ENCODE measurements around the gene PHLDB2. TPM values are rescaled to one million over a fixed set of nuclear protein-coding genes. Genes with fewer than 3 reads are reported as not detected.
A peak's percentile ranks its signal among the peaks of the same experiment; 100 is the strongest.

The PHLDB2 gene
- polyA plus RNA-seq, 2 of the 4 experiments (the other 2 are of a cell fraction), result 39.5 to 50.6 TPM

DNA sequence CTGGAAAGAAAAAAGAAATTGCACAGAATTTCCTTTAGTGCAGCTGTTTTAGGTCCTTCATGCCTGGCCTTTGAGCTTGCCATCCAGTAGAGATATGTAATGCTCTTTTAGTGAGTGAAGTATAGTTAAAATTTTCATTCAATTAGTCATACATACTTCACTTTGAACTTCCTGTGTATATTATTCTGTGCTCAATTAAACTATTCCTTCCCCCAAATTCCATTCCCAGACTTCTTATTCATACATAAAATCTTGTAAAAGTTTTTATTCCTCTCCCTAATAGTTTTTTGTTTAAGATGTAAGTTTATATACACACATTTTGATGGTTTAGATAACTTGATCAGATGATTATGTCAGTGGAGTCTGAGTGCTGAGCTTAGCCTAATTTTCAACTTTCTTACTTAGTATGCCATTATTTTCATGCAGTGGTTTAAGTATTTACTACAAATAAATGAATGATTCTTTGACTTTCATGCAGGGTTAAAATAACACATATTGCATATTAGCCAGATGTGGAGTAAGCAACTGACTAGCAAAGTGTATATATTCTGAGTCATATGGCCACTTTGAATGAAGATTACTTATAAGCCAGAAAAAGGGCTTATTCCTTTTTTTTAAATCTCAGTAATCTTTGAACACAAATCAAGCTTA lies 77.3 kb downstream of the PHLDB2 start (continued):
- TF ChIP-seq BCL3 (IDR thresholded peaks at IDR 0.05) (0 out of 3 replicates have a peak, but pooled peaks have one; percentile 19), RFX5 (IDR thresholded peaks at IDR 0.05) (no peak), EP300 (IDR thresholded peaks at IDR 0.05) (peak; percentile 39 to 44; a peak in 2 of 5 replicates), CEBPB (IDR thresholded peaks at IDR 0.05) (peak in 1 of 2 experiments; percentile 11; a peak in 1 of 4 replicates), PHF8 (IDR thresholded peaks at IDR 0.05; ENCODE audit: borderline replicate concordance, low read depth) (no peak), HOXB13 (CRISPR knock-in tag; IDR thresholded peaks at IDR 0.05; ENCODE audit: low read depth) (no peak), JUNB (IDR thresholded peaks at IDR 0.05) (peak; percentile 75), KDM1A (IDR thresholded peaks at IDR 0.05; ENCODE audit: low read depth) (no peak)

- no peaks in the 10 kb centered on the region for H3K9me3 ChIP-seq
- no peak overlapping the region for H3K4me3 ChIP-seq
- TF ChIP-seq MAX (IDR thresholded peaks at IDR 0.05) (no peak), FOSL2 (IDR thresholded peaks at IDR 0.05) (no peak), FOSL2 (CRISPR knock-in tag; IDR thresholded peaks at IDR 0.05) (peak; percentile 51)
- FAIRE-seq (peak; percentile 67), ATAC-seq (no peak), DNase-seq (ENCODE audit: low read depth in 1 of 2, low spot score in 1 of 2) (no peak)
- POLR2A ChIA-PET, result interaction anchor here (1.1 to 1.8 kb wide), 4 partner anchors 17 to 42 kb away, joined by 4 to 11 read pairs (median 4); partner anchors contain the start of gene ABHD10
- H3K27ac ChIP-seq, result peak overlapping the region; percentile 58 to 85
- WGBS (ENCODE audit: missing lambda C conversion rate), result 80% methylated on average over 1 of the region's 1 CpG
- H3K4me2 ChIP-seq, result peak overlapping the region; percentile 57
- H3K4me1 ChIP-seq, result peaks cover 49% of the 10 kb centered on the region
- CTCF ChIA-PET, result interaction anchor here (0.8 to 3.0 kb wide), 4 partner anchors 30 to 220 kb away, joined by 3 to 14 read pairs (median 5); no protein-coding TSS in a partner anchor
Measured at GRCh38 chr3:111936967-111937366, 77.9 kb downstream of the PHLDB2 start.

DNA sequence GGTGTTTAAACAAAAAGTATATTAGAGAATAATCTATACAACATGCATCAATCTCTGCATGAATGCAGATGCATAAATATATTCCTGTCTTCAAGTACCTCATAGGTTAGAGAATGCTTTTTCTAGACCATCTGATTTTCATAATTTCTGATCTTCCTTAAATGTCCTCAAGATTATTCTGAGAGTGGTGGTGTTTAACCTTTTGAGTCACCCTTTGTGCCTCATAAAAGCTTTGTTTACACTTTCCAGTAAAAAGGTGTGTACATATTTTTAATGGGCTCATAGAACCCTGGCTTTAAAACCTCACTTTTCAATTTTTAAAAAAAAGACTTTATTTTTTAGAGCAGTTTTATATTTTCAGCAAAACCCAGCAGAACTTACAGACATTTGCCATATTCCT lies 78.8 kb downstream of the PHLDB2 start:
- DNase-seq (ENCODE audit: low read depth in 1 of 2, low spot score in 1 of 2), result no peak
- H3K27ac ChIP-seq, result peak overlapping the region; percentile 15 to 85; a peak in 4 of 6 replicates
- no peak for FAIRE-seq
- TF ChIP-seq, protein P1, sequence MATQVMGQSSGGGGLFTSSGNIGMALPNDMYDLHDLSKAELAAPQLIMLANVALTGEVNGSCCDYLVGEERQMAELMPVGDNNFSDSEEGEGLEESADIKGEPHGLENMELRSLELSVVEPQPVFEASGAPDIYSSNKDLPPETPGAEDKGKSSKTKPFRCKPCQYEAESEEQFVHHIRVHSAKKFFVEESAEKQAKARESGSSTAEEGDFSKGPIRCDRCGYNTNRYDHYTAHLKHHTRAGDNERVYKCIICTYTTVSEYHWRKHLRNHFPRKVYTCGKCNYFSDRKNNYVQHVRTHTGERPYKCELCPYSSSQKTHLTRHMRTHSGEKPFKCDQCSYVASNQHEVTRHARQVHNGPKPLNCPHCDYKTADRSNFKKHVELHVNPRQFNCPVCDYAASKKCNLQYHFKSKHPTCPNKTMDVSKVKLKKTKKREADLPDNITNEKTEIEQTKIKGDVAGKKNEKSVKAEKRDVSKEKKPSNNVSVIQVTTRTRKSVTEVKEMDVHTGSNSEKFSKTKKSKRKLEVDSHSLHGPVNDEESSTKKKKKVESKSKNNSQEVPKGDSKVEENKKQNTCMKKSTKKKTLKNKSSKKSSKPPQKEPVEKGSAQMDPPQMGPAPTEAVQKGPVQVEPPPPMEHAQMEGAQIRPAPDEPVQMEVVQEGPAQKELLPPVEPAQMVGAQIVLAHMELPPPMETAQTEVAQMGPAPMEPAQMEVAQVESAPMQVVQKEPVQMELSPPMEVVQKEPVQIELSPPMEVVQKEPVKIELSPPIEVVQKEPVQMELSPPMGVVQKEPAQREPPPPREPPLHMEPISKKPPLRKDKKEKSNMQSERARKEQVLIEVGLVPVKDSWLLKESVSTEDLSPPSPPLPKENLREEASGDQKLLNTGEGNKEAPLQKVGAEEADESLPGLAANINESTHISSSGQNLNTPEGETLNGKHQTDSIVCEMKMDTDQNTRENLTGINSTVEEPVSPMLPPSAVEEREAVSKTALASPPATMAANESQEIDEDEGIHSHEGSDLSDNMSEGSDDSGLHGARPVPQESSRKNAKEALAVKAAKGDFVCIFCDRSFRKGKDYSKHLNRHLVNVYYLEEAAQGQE (IDR thresholded peaks at IDR 0.05), result no peak
- TF ChIP-seq ZNF302 (CRISPR knock-in tag; IDR thresholded peaks at IDR 0.05) (no peak), FOSB (CRISPR knock-in tag; IDR thresholded peaks at IDR 0.05) (no peak), HOXB13 (CRISPR knock-in tag; IDR thresholded peaks at IDR 0.05; ENCODE audit: low read depth) (no peak), JUN (IDR thresholded peaks at IDR 0.05) (no peak), ESRRA (IDR thresholded peaks at IDR 0.05; ENCODE audit: borderline replicate concordance, low read length) (no peak), FOXS1 (CRISPR knock-in tag; IDR thresholded peaks at IDR 0.05) (no peak), POLR2AphosphoS2 (conservative IDR thresholded peaks at IDR 0.05; ENCODE audit: low read length) (no peak), SREBF2 (IDR thresholded peaks at IDR 0.05) (no peak), GATA3 (IDR thresholded peaks at IDR 0.05; ENCODE audit: borderline replicate concordance) (no peak), RCOR1 (IDR thresholded peaks at IDR 0.05; ENCODE audit: low read depth, low read length) (no peak), KDM1A (IDR thresholded peaks at IDR 0.05; ENCODE audit: low read depth) (no peak), ZC3H11A (IDR thresholded peaks at IDR 0.05) (no peak)
- TF ChIP-seq, protein P2, sequence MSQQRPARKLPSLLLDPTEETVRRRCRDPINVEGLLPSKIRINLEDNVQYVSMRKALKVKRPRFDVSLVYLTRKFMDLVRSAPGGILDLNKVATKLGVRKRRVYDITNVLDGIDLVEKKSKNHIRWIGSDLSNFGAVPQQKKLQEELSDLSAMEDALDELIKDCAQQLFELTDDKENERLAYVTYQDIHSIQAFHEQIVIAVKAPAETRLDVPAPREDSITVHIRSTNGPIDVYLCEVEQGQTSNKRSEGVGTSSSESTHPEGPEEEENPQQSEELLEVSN (IDR thresholded peaks at IDR 0.05; ENCODE audit: borderline replicate concordance, low read depth), result no peak
- TF ChIP-seq, protein P3, sequence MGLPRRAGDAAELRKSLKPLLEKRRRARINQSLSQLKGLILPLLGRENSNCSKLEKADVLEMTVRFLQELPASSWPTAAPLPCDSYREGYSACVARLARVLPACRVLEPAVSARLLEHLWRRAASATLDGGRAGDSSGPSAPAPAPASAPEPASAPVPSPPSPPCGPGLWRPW (IDR thresholded peaks at IDR 0.05), result no peak
- TF ChIP-seq, protein P4, sequence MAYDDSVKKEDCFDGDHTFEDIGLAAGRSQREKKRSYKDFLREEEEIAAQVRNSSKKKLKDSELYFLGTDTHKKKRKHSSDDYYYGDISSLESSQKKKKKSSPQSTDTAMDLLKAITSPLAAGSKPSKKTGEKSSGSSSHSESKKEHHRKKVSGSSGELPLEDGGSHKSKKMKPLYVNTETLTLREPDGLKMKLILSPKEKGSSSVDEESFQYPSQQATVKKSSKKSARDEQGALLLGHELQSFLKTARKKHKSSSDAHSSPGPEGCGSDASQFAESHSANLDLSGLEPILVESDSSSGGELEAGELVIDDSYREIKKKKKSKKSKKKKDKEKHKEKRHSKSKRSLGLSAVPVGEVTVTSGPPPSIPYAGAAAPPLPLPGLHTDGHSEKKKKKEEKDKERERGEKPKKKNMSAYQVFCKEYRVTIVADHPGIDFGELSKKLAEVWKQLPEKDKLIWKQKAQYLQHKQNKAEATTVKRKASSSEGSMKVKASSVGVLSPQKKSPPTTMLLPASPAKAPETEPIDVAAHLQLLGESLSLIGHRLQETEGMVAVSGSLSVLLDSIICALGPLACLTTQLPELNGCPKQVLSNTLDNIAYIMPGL (CRISPR knock-in tag; IDR thresholded peaks at IDR 0.05; ENCODE audit: borderline replicate concordance), result no peak
- ChIA-PET CTCF (interaction anchor here (1.8 to 3.0 kb wide), 2 partner anchors 30 to 221 kb away, joined by 7 to 14 read pairs; no protein-coding TSS in a partner anchor), POLR2A (no interaction called here)
- H3K4me3 ChIP-seq, result no peak overlapping the region
- peaks cover 49% of the 10 kb centered on the region for H3K4me1 ChIP-seq
- no peak for ATAC-seq
- no peaks in the 10 kb centered on the region for H3K9me3 ChIP-seq
- peak overlapping the region; percentile 57; the same call in 2 of the 3 replicates for H3K4me2 ChIP-seq
